ENCODE measurements around the gene GRIN2A.

- TF ChIP-seq EZH2phosphoT487 (IDR thresholded peaks at IDR 0.05; ENCODE audit: insufficient read depth, low read depth) (no peak), EZH2 (IDR thresholded peaks at IDR 0.05; ENCODE audit: insufficient read depth, poor library complexity, severe bottlenecking) (no peak)
These were observed 374.9 kb downstream of the GRIN2A start for GRCh38 chr16:9807302-9807701.

Data from GM23248 (cell line).